Epithelial cell of proximal tubule (primary cell): ENCODE measurements around the gene ANKRD55. TPM values are rescaled to one million over a fixed set of nuclear protein-coding genes. Genes with fewer than 3 reads are reported as not detected.
"Not testable (repeated sequence)": the region's sequence is repeated elsewhere in the genome, so short reads cannot be mapped to it uniquely, and the experiment has no call there.

Experiments
- DNase-seq: peaks from one replicate; pipeline ENCODE4 v3.0.0-alpha.2; 2011; ENCODE audit warnings: low read depth
- H3K4me3 ChIP-seq: 2 replicates; pipeline ENCODE4 v1.5.1; 2011; ENCODE audit warnings: low read depth, mild to moderate bottlenecking, low read length
- total RNA-seq: library from RNA; depleted of rRNA; stranded (reverse); fragments of >200 nt; gene quantifications from 2 replicates; pipeline ENCODE4 v1.2.3, GENCODE V29; 2015
- TF ChIP-seq, protein P1 (sequence below): conservative IDR thresholded peaks from 2 replicates; pipeline ENCODE4 v1.5.1; 2012; ENCODE audit warnings: low read depth, mild to moderate bottlenecking, low read length

ANKRD55 gene
- total RNA-seq, 1 donor from 2014 or later = not detected

DNA sequence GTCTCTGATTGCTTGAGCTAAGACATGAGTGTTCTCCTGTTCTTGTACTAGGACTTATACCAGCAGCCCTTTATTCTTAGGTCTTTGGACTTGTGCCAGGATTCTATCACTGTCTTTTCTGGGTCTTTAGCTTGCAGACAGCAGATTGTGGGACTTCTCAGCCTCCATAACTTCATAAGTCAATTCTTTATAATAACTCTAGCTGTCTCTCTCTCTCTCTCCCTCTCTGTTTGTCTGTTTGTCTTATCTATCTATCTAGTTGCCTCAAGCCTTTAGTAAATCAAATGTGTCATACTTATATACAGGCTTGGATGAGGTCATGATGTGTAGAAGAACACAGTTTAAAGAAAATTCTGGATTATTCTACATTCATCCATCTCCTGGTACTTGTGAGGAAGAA lies 11.5 kb upstream of the ANKRD55 start:
- no peak for DNase-seq
- no peak overlapping the region for H3K4me3 ChIP-seq
- TF ChIP-seq, protein P1, sequence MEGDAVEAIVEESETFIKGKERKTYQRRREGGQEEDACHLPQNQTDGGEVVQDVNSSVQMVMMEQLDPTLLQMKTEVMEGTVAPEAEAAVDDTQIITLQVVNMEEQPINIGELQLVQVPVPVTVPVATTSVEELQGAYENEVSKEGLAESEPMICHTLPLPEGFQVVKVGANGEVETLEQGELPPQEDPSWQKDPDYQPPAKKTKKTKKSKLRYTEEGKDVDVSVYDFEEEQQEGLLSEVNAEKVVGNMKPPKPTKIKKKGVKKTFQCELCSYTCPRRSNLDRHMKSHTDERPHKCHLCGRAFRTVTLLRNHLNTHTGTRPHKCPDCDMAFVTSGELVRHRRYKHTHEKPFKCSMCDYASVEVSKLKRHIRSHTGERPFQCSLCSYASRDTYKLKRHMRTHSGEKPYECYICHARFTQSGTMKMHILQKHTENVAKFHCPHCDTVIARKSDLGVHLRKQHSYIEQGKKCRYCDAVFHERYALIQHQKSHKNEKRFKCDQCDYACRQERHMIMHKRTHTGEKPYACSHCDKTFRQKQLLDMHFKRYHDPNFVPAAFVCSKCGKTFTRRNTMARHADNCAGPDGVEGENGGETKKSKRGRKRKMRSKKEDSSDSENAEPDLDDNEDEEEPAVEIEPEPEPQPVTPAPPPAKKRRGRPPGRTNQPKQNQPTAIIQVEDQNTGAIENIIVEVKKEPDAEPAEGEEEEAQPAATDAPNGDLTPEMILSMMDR = no peak

DNA sequence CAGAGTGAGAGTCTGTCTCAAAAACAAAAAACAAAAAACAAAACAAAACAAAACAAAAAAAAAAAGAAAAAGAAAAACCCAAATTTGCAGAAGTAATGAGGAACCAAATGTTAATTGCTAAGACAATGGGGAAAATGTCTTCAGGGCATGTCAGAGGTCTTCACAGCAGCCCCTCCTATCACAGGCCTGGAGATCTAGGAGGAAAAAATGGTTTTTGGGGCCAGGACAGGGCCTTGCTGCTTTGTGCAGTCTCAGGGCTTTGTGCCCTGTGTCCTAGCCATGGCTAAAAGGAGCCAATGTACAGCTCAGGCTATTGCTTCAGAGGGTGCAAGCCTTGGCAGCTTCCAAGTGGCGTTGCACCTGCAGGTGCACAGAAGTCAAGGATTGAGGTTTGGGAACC lies 9.1 kb upstream of the ANKRD55 start:
- not testable (repeated sequence) for H3K4me3 ChIP-seq, DNase-seq

DNA sequence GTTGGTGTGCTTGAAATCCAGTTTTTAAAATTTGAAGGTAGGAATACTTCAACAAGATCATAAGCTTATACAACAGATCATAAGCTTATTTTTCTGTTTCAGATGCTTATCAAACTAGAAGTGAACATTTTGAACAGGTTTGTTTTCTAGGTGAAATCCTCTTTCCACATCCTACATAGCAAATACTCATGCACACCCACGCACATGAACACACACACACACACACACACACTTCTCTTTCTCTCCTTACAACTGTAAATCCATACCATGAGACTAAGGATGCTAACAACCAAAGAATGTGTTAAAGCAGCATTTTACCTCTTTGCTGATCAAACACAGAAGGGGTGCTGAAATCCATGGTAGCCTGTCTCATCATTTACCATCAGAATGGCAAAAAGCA lies 592 bp downstream of the ANKRD55 start:
- TF ChIP-seq, protein P1 = no peak

DNA sequence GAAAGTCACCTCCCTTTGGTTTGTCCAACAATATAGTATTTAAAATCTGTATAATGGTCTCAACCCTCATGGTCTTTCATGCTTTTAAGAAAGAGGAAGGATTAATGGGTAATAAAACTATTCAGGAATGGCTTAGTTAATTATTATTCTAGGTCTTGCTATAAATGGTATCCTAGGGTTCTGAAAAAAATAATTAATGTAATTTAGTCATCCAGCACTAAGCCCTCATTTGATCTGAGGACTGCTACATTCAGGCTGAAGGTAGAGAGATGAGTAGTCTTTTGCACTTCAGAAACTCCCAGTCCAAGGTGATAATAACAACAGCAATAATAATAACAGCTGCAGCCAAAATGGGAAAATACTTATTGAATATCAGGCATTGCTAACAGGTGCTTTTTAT lies 2.6 kb downstream of the ANKRD55 start:
- no peak for DNase-seq
- H3K4me3 ChIP-seq = no peak overlapping the region
- TF ChIP-seq, protein P1 = no peak

More for the DNA sequence above, 592 bp downstream of the ANKRD55 start:
- DNase-seq = no peak
- H3K4me3 ChIP-seq = no peak overlapping the region

DNA sequence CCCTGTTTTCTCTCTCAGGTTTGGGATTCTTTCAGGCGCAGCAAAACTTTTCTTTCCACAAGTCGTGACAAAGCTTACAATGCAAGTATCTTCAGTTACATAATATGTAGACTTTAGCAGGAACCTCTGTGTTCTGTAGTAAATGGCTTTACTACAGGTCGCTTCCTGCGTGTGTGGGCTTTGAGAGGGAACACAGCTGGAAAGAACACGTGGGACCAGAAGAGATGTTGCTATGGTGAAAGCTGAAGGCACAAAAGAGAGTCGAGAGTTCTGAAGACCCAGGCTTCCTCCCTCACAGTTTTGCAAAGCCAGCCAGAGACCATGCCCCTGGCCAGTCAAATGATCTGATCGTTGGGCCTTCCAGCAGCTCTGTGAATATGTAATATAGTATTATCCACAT lies 4.0 kb downstream of the ANKRD55 start:
- H3K4me3 ChIP-seq = no peak overlapping the region
- no peak for DNase-seq
- TF ChIP-seq, protein P1 = no peak

DNA sequence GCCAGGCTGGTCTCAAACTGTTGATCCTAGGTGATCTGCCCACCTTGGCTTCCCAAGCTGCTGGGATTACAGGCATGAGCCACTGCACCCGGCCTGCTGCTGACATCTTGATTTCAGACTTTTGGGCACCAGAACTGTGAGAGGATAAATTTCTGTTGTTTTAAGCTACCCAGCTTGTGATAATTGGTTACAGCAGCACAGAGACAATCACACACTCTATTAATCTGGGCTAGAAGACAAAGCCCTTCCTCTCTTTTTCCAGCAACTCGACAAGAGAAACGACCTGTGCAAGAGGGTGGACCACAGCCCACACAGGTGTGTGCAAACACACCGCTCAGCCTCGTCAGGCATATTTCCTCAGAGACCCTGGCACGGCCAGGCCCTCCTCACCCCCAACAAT lies 4.5 kb downstream of the ANKRD55 start:
- H3K4me3 ChIP-seq = no peak overlapping the region
- no peak for DNase-seq
- TF ChIP-seq, protein P1 = no peak

DNA sequence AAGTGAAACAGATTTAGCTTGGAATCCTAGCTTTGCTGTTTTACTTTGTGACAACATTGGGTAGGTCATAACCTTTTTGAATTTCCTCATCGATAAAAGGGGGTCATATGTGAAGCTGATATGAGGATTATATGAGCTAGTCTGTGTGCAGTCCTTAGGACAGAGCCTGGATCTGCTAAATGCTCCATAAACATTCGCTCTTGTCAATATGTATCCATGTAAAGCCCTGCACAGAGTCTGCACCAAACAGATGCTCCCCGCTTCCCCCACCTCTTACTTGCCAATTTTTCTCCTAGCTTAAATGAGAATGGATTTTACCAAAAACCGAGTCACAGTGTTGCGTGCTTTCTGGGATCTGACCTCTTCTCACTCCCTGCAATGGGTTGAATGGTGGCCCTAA lies 5.4 kb downstream of the ANKRD55 start:
- DNase-seq = no peak
- TF ChIP-seq, protein P1 = no peak
- no peak overlapping the region for H3K4me3 ChIP-seq

DNA sequence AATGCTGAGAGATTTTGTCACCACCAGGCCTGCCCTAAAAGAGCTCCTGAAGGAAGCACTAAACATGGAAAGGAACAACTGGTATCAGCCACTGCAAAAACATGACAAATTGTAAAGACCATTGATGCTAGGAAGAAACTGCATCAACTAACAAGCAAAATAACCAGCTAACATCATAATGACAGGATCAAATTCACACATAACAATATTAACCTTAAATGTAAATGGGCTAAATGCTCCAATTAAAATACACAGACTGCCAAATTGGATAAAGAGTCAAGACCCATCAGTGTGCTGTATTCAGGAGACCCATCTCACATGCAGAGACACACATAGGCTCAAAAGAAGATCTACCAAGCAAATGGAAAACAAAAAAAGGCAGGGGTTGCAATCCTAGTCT lies 9.8 kb downstream of the ANKRD55 start:
- not testable (repeated sequence) for DNase-seq

DNA sequence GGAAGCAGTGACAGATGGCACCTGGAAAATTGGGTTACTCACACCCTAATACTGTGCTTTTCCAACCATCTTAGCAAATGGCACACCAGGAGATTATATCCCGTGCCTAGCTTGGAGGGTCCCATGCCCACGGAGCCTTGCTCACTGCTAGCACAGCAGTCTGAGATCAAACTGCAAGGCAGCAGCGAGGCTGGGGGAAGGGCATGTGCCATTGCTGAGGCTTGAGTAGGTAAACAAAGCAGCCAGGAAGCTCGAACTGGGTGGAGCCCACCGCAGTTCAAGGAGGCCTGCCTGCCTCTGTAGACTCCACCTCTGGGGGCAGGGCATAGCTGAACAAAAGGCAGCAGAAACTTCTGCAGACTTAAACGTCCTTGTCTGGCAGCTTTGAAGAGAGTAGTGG lies 11.5 kb downstream of the ANKRD55 start:
- H3K4me3 ChIP-seq, DNase-seq: not testable (repeated sequence)

More for the DNA sequence above, 9.8 kb downstream of the ANKRD55 start:
- not testable (repeated sequence) for H3K4me3 ChIP-seq
